ENCODE measurements around the gene LCN15.
"Not testable (repeated sequence)": the region's sequence is repeated elsewhere in the genome, so short reads cannot be mapped to it uniquely, and the experiment has no call there.

Gene LCN15

GRCh38 chr9:136786451-136786850, 22.1 kb upstream of the LCN15 start:
- DNase-seq (ENCODE audit: low spot score): no peak
- TF ChIP-seq, protein P1, sequence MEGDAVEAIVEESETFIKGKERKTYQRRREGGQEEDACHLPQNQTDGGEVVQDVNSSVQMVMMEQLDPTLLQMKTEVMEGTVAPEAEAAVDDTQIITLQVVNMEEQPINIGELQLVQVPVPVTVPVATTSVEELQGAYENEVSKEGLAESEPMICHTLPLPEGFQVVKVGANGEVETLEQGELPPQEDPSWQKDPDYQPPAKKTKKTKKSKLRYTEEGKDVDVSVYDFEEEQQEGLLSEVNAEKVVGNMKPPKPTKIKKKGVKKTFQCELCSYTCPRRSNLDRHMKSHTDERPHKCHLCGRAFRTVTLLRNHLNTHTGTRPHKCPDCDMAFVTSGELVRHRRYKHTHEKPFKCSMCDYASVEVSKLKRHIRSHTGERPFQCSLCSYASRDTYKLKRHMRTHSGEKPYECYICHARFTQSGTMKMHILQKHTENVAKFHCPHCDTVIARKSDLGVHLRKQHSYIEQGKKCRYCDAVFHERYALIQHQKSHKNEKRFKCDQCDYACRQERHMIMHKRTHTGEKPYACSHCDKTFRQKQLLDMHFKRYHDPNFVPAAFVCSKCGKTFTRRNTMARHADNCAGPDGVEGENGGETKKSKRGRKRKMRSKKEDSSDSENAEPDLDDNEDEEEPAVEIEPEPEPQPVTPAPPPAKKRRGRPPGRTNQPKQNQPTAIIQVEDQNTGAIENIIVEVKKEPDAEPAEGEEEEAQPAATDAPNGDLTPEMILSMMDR (IDR thresholded peaks at IDR 0.05; ENCODE audit: extremely low read depth, missing control alignments): no peak

GRCh38 chr9:136785565-136786355, 21.4 kb upstream of the LCN15 start:
- DNase-seq (ENCODE audit: low spot score): not testable (repeated sequence)

GRCh38 chr9:136784997-136785361, 20.7 kb upstream of the LCN15 start:
- DNase-seq (ENCODE audit: low spot score): no peak
- TF ChIP-seq, protein P1 (IDR thresholded peaks at IDR 0.05; ENCODE audit: extremely low read depth, missing control alignments): no peak

GRCh38 chr9:136784249-136784996, 20.1 kb upstream of the LCN15 start:
- TF ChIP-seq, protein P1 (IDR thresholded peaks at IDR 0.05; ENCODE audit: extremely low read depth, missing control alignments): peak; percentile 8
- DNase-seq (ENCODE audit: low spot score): peak; percentile 34

DNA sequence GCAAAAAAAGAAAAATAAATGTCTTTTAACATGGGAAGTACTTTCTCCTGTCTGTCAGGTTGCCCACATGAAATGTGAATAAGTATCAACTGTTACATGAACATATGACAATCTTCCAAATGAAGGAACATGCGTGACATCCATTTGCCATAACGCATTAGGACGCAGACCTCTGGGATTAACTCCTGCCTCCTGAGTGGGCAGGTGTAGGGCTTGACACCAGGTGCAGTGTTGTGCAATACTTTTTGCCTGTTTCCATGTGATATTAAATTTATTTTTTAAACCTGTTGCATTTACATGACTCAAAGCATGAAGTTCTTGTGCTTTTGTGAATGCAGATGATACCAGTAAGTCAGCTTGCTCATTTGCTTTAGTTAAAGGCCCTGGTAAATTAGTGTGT, 18.1 kb upstream of the LCN15 start:
- TF ChIP-seq, protein P1 (IDR thresholded peaks at IDR 0.05; ENCODE audit: extremely low read depth, missing control alignments): no peak
- DNase-seq (ENCODE audit: low spot score): no peak

DNA sequence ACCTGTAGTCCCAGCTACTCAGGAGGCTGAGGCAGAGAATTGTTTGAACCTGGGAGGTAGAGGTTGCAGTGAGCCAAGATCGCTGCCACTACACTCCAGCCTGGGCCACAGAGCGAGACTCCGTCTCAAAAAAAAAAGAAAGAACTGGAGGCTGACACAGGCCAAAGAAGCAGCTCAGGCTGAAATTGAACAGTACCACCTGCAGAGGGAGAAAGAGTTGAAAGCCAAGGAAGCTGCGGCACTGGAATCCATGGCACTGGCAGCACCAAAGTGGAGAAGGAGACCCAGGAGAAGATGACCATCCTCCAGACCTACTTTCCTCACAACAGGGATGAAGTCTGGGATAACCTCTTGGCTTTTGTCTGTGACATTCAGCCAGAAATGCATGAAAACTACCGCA, 15.5 kb upstream of the LCN15 start:
- TF ChIP-seq, protein P1 (IDR thresholded peaks at IDR 0.05; ENCODE audit: extremely low read depth, missing control alignments): no peak

DNA sequence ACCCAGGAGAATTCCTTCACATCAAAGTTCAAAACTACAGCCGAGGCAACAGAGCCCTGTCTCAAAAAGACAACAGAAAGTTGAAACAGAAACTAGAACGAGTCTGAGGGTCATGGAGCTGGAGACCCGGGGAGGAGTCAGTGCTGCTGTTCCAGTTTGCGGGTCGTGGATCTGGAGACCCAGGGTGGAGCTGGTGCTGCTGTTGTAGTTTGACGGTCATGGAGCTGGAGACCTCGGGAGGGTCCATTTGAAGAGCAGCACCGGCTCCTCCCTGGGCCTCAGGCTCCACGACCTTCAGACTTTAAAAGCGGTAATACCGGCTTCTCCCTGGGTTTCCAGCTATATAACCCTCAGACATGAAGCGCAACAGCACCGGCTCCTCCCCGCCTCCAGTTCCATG, 13.0 kb upstream of the LCN15 start:
- TF ChIP-seq, protein P1 (IDR thresholded peaks at IDR 0.05; ENCODE audit: extremely low read depth, missing control alignments): no peak
- no peak for DNase-seq (ENCODE audit: low spot score)

More for the DNA sequence above, 15.5 kb upstream of the LCN15 start:
- no peak for DNase-seq (ENCODE audit: low spot score)
